ENCODE data around the gene FBXW8.

Gene FBXW8

GRCh38 chr12:116939734-116940133 is 29.0 kb downstream of the FBXW8 start:
- no peak overlapping the region for H3K4me3 ChIP-seq (replicated peaks; ENCODE audit: low read depth, low read length)
- no peak for DNase-seq (ENCODE audit: extremely low read depth, low read depth)
- TF ChIP-seq CTCF (IDR thresholded peaks at IDR 0.05; ENCODE audit: low read depth, low read length, missing control alignments), result no peak

DNA sequence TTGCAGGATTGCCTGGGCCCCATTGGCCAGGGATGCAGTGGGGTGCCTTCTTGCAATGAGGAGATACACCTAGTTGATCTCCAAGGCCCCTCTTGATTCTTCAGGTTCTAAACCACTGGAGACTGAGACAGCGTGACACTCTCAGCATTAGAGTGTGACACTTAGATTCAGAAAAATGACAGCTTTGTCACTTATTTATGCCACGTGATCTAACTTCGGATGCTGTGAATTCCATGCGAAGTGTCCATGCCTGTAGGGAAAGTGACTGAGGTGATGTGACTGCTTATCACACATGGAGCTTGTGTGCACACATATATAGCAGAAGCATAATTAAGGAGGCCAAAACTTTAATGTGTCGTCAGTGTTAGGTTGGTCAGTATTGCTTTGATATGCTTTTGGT is 30.4 kb downstream of the FBXW8 start:
- no peak overlapping the region for H3K4me3 ChIP-seq (replicated peaks; ENCODE audit: low read depth, low read length)
- TF ChIP-seq CTCF (IDR thresholded peaks at IDR 0.05; ENCODE audit: low read depth, low read length, missing control alignments), result no peak
- no peak for DNase-seq (ENCODE audit: extremely low read depth, low read depth)

DNA sequence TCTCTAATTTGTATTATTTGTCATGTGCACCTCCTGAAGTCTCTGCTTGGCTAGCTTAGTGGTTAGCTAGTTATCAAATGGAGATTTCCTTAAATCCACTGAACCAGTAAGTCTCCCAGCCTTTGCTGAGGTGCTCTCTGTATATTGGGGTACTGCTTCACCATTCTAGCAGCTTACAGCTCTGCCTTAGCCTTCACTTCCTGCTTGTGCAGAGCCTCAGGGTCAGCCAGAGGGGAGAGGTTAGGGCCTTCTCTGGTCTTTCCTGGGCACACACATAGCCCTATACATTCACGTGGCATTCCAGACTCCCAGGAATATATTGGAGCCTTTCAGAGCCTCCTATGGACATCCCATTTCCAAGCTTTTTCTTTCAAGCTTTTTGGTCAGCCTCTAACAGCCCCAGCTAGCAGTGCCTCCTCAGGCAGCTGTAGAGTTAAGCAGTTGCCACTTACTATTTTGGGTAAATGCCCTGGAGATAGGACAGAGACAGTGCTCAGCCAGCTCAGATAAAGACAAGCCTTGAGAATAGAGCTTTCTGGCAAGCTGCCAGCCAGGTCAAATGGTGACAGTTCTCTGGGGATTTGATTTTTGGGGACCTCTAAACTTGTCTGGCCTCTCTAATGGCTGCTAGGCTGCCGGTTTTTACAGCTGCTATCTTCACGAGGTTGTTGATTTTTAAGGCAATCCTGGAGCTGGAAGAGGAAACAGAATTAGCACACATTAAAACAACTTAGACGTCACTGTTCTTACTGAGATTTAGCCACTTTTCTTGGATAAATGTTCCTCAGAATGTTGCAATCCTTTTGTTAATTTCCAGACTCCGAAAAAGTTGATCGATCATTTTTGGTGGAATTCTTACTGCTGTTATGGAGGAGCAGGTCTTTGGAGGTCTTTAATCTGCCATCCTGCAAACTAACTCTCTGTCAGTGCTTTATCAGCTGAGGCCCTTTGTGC is 32.9 kb downstream of the FBXW8 start:
- no peak for TF ChIP-seq CTCF (IDR thresholded peaks at IDR 0.05; ENCODE audit: low read depth, low read length, missing control alignments)
- no peak overlapping the region for H3K4me3 ChIP-seq (replicated peaks; ENCODE audit: low read depth, low read length)
- DNase-seq (ENCODE audit: extremely low read depth, low read depth), result no peak

- H3K4me3 ChIP-seq (replicated peaks; ENCODE audit: low read depth, low read length), result no peak overlapping the region
- no peak for DNase-seq (ENCODE audit: extremely low read depth, low read depth)
- TF ChIP-seq CTCF (IDR thresholded peaks at IDR 0.05; ENCODE audit: low read depth, low read length, missing control alignments), result no peak
Observed at GRCh38 chr12:116945886-116946550, 35.3 kb downstream of the FBXW8 start.

DNA sequence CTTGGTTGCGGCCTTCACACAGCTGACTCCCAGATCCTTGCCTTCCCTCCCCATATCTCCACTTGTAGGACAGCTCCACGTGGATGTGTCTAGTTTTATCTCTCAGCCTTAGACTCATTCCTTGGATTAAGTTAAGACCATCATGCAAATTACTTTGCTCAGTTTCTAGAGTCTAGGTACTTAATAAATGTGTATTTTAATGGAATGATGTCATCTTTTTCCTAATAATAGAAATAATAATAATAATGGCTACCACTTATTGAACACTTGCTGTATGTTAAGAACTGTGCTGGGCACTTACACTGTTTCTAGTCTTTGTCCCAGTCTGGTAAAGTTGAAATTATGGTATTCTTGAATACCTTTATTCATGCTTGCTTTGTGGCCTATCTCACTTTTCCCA is 37.5 kb downstream of the FBXW8 start:
- TF ChIP-seq CTCF (IDR thresholded peaks at IDR 0.05; ENCODE audit: low read depth, low read length, missing control alignments), result no peak
- DNase-seq (ENCODE audit: extremely low read depth, low read depth), result no peak
- no peak overlapping the region for H3K4me3 ChIP-seq (replicated peaks; ENCODE audit: low read depth, low read length)

DNA sequence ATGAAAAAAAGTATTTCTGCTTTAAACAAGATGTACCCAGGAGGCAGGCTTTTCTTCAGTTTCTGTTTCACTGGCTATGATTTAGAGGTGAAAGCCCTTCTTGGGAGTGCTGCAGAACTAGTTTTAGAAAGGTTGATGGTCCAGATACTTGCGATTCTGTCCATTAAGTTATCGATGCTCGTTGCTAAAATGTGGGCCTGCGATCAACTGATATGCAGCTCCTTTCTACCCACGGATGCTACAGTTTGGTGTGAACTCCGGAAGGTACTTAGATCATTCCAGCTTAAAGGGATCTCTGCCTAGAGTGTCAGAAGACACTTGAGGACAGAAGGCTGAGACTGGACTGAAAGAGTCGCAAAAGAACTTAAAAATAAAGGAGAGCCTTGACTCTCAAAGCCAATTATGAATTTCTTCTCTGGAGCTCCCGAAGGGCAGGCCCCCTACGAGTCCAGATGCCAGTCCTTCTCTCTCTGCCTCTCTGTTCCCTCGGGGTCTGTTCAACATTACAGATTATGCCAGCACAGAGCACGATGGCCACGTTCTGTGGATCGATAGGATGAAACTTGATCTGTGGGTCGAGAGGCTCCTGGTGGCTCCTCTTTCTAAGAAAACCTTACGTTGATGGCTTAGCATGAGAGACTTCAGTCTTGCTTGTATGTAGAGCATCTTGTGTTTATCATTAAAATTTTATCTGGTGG is 40.0 kb downstream of the FBXW8 start:
- DNase-seq (ENCODE audit: extremely low read depth, low read depth), result no peak
- TF ChIP-seq CTCF (IDR thresholded peaks at IDR 0.05; ENCODE audit: low read depth, low read length, missing control alignments), result no peak
- no peak overlapping the region for H3K4me3 ChIP-seq (replicated peaks; ENCODE audit: low read depth, low read length)
